SK-N-SH (cell line): Measurements from ENCODE around the gene HSFX3.

ENCODE experiments used
- TF ChIP-seq, protein P1 (sequence below): fragments of 200-600 bp; sonication (generic); IDR thresholded peaks from 2 replicates; pipeline ENCODE4 v1.6.1; 2017; ENCODE audit warnings: antibody characterized with exemption, mild to moderate bottlenecking, moderate library complexity
- TF ChIP-seq, protein P2 (sequence below): IDR thresholded peaks from 2 replicates; pipeline ENCODE4 v1.4.0; 2012; ENCODE audit warnings: low read depth

DNA sequence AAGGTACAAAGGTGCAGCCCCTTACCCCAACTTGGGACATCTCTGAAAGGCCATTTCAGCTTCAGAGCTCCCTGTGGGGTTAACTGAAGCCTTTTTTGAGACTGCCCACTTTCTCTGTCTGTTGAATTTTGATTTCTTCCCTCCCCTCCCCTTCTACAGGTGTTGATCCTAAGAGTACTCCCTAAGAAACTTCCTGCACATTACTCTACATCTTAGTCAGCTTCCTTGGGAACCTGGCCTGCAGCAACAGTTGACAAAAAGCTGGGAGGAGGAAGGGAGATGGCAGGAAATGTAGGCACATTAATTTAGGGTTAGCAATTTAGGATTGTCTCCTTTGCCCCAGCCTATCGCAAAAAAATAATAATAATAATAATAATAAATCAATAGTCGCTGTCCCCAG, 43.4 kb downstream of the HSFX3 start:
- TF ChIP-seq, protein P1, sequence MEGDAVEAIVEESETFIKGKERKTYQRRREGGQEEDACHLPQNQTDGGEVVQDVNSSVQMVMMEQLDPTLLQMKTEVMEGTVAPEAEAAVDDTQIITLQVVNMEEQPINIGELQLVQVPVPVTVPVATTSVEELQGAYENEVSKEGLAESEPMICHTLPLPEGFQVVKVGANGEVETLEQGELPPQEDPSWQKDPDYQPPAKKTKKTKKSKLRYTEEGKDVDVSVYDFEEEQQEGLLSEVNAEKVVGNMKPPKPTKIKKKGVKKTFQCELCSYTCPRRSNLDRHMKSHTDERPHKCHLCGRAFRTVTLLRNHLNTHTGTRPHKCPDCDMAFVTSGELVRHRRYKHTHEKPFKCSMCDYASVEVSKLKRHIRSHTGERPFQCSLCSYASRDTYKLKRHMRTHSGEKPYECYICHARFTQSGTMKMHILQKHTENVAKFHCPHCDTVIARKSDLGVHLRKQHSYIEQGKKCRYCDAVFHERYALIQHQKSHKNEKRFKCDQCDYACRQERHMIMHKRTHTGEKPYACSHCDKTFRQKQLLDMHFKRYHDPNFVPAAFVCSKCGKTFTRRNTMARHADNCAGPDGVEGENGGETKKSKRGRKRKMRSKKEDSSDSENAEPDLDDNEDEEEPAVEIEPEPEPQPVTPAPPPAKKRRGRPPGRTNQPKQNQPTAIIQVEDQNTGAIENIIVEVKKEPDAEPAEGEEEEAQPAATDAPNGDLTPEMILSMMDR, result no peak
- TF ChIP-seq, protein P2, sequence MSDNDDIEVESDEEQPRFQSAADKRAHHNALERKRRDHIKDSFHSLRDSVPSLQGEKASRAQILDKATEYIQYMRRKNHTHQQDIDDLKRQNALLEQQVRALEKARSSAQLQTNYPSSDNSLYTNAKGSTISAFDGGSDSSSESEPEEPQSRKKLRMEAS, result no peak
